Cardiac fibroblast (primary cell): ENCODE data around the gene PHACTR1.

Experiments used
- DNase-seq, 2 donors: peaks; one replicate each; pipeline versions ENCODE4 v3.0.0 to v3.0.0-alpha.2; 2010; ENCODE audit warnings: low read depth in 2 of 2
- H3K4me3 ChIP-seq, 2 donors: replicated peaks in 1 of 2; 1 replicate in 1 of 2; 2 replicates in 1 of 2; pipeline ENCODE4 v1.5.1; 2011; ENCODE audit warnings: low read depth in 2 of 2, low read length in 2 of 2, mild to moderate bottlenecking in 2 of 2, moderate library complexity in 1 of 2
- CTCF ChIP-seq: IDR thresholded peaks from one replicate; pipeline ENCODE4 v1.5.1; 2011; ENCODE audit warnings: low read depth, mild to moderate bottlenecking, low read length, inconsistent platforms

Gene PHACTR1

DNA sequence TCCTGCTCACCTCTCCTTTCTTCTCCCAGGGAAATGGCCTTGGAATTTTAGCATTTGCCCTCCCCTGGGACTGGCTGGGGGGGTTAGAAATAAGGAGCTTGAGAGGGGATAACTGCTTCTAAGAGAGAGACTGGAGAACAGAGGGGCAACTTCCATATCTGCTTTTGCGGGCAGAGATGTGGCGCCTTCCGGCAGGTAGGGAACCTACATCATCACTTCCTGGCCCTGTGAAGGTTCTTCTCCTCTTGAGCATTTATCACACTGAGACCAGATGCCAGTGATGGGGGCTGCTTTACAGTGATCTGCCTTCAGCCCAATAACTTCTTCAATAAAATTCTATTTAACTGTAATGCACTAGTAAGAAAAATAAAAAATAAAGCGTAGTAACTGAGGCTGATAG lies 563.7 kb downstream of the PHACTR1 start:
- TF ChIP-seq CTCF, result no peak
- no peak overlapping the region for H3K4me3 ChIP-seq
- DNase-seq, result no peak

GRCh38 chr6:13281686-13282085 lies 565.1 kb downstream of the PHACTR1 start:
- no peak overlapping the region for H3K4me3 ChIP-seq
- TF ChIP-seq CTCF, result no peak
- DNase-seq, result no peak

- no peak for DNase-seq
- no peak overlapping the region for H3K4me3 ChIP-seq
- no peak for TF ChIP-seq CTCF
Observed at GRCh38 chr6:13282393-13283069, 566.0 kb downstream of the PHACTR1 start.

- no peak for TF ChIP-seq CTCF
- H3K4me3 ChIP-seq, result no peak overlapping the region
Observed at GRCh38 chr6:13283331-13283730, 566.8 kb downstream of the PHACTR1 start.

DNA sequence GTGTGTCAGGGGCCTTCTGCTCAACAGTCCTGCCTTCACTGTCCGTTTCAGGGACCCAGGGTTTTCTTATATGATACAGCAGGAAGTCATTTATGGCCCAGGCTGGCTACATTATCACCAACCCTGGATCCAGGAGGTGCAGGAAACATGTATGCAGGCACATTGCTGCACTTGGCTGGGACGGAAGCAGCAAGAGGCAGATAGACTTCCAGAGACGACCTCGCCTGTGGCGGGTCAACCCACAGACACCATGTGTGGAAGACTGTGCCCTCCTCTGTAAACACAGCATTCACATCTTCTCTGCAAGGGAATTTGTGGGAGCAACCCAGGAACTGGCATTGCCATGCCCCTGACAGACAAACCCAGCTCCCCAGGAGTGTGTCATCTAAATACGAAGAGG lies 568.1 kb downstream of the PHACTR1 start:
- no peak for DNase-seq
- no peak overlapping the region for H3K4me3 ChIP-seq
- no peak for TF ChIP-seq CTCF

More at GRCh38 chr6:13283331-13283730, 566.8 kb downstream of the PHACTR1 start:
- DNase-seq, result no peak

DNA sequence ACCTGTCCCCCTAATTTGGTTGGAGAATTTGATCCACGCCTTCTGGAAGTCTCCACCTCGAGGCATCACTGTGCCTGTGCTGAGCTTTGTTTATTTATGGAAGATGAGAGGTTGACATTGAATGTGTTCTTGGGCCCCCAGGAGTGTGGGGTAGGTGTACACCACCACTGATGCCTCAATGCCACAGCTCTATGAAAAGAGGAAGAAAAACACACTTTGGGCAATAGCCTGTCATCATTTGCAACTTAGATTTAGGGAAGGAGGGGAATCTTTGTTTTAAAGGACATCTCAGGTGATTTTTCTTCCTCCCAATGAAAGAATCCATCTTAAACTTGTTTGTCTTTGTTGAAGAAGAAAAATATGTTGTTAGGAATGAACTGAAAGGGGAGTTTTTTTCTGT lies 569.1 kb downstream of the PHACTR1 start:
- TF ChIP-seq CTCF, result no peak
- H3K4me3 ChIP-seq, result no peak overlapping the region
- DNase-seq, result no peak

GRCh38 chr6:13286181-13286580 lies 569.6 kb downstream of the PHACTR1 start:
- H3K4me3 ChIP-seq, result no peak overlapping the region

More at GRCh38 chr6:13286181-13286580, 569.6 kb downstream of the PHACTR1 start:
- DNase-seq, result no peak
- TF ChIP-seq CTCF, result no peak
